ENCODE results near the gene CDH11.

The CDH11 gene

DNA sequence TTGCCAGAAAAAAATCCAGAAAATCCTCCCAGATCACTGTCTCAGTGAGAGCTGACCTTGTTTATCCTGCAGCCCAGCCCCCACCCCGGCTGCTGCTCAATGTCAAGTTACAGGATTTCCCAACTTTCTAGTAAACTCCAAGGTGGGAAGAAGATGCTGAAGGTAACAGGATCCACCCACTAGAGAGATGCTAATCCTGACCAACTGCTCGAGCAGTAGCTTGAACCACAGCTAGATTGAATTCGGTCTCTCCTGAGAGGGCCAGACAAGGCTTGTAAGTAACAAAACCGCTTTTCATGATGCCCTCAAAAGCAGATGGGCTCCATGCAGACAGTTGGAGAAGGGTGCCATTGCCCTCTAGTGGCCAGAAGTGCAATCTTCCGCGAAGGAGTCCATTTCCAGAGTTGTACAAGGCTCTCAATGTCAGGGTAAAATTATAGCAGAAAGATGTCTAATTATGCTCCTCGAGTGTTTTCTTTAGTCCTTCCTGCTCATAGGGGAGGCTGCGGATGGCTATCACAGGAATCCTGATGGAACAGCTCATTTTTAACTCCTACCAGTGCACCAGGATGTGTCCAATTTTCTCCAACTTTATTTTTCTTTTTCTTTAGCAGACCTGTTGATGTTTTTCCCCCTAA lies 3.9 kb downstream of the CDH11 start:
- DNase-seq (ENCODE audit: low read depth): no peak

DNA sequence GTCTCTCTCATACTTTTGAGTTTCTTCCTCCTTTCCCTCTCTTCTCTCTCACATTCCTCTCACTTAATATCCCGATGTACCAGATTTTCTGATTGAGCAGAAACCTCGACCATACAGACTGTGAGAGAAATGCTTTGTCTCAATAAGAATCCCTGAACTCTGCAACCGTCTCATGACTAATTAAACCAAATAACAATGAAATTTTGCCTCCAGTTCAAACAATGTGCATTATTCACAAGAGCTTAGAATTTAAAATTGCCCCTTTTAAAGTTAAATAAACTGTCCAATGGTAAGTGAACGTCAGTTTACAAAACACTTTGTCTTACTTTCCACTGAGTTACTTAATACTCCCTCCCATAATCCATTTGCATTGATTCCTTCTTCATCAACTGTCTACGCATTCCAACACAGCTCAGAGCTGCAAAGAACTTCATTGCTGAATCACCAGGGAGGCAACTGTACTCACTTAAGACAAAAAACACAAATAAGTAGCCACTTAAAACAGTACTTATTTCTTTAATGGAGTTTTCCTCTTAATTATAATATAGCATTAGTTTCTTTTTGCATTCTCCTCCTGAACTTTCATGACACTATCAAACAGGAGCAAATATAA lies 4.9 kb downstream of the CDH11 start:
- no peak for DNase-seq (ENCODE audit: low read depth)

DNA sequence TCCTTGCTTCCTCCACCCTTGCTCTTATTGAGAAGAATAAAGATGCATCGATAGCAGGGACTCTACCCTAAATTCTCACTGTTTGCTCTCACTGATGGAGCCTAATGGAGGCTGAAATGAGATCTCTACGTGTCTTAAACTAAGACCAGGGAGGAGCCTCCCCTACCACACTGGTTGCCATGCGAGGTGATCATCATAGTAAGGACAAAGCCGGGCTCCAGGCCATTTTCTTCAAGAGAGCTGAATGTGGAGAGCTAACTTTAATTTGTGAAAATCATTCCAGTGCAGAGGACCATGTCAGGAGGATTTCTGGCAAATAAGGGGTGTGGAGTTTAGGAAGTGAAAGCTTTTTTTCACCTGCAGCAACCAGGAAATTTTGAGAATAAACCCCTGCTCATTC lies 5.6 kb downstream of the CDH11 start:
- DNase-seq (ENCODE audit: low read depth): no peak

DNA sequence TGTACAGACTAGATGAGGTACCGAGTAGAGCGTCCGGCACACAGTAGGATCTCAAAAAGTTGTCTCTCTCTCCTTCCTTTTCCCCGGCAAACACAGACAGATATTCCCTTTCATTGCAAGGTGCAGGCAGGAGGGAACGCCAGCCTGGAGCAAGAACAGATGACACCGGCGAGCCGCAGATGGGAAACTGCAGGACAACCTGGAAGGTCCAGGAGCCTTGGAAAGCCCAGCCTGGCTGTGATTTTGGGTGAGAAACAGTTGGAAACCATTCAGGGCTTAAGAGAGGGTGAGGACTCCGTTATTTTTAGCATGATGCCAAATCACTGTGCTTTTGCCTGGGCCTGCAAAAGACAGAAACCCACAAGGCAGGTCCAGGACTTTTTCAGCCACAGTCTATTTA lies 7.3 kb downstream of the CDH11 start:
- DNase-seq (ENCODE audit: low read depth): no peak

DNA sequence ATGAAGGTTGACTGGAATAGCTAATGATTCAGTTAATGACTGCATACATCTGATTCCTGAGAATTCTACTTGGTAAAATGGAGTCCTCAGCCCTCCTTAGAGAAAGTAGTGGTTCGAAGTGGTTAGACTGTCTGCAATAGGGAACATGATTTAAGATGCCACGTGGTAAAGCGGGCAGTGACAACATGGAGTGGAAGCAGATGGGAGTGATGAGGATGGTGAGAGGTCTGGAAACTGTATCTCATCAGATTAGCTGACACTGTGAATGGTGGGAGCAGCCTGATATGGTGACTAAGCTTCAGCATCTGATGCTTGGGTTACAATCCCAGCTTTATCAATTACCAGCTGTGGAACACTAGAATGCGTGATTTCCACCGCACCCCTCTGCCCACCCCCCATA lies 8.4 kb downstream of the CDH11 start:
- no peak for DNase-seq (ENCODE audit: low read depth)

DNA sequence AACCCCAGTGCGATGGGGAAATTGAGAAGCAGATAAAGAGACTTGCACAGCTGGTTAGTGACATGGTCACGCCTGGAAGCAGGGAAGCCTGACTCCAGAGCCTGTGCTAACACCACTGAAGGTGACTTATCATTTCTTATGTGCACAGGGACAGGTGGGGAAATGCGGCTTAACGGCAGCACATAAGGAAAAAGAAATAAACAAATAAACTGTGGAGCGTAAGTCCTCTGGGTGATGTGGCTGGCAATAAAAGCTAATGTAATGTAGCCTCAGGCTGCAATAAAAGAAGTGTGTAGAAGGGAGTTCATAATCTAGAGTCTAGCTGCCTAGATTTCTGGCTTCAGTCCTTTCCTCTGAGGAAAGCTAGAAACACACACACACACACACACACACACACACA lies 10.6 kb downstream of the CDH11 start:
- DNase-seq (ENCODE audit: low read depth): no peak

DNA sequence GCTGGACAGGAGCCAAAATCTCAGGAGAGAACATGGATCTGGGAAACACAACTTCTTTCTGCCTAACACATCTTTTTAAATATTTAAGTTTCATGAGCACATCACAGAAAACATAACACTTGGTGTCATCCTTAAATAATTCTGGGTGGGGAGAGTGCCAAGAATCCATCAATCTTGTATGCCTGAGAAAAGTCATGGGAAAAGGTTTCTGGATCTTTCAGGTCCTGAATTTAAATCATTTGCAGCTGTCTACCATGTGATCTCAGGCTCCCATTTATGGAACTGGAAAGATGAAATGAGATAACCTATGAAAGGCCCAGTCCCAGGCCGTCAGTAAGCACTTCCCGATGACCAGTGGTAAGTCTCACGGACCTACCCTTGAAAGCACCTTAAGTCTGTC lies 15.1 kb downstream of the CDH11 start:
- no peak for DNase-seq (ENCODE audit: low read depth)

DNA sequence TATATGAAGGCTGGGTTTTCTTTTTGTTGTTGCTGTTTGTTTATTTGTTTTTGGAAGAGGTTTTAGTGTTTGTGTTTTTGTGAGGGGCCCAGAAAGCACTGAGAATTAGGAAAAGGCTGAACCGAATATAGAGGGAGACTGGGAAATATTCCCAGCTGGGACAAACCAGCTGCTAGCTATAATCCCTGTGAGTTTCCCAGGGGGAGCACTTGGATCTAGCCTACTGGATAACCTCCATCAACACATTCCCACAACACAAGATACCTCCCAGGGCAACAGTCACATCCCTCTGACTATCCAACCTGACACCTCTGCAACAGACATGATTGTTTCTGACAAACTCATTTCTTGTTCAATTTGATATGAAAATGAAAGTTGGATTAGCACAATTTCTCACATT lies 16.7 kb downstream of the CDH11 start:
- DNase-seq (ENCODE audit: low read depth): no peak

DNA sequence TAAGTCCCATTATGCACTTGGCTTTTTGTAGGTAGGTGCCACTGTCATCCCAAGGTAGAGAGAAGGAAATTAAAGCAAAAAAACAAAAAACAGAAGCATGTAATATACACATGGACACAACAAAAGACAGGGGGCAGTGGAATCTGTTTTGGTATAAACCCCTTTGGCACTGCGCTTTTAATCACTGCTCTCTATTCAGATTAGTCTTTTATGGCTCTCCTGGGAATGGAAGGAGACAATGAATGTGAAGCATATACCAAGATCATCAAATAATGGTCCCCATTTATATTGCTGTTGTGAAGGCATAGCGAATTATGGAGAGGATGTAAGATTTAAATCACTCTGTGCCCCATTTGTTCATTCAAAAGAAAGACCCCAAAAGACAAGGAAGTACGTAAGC lies 17.4 kb downstream of the CDH11 start:
- DNase-seq (ENCODE audit: low read depth): no peak

DNA sequence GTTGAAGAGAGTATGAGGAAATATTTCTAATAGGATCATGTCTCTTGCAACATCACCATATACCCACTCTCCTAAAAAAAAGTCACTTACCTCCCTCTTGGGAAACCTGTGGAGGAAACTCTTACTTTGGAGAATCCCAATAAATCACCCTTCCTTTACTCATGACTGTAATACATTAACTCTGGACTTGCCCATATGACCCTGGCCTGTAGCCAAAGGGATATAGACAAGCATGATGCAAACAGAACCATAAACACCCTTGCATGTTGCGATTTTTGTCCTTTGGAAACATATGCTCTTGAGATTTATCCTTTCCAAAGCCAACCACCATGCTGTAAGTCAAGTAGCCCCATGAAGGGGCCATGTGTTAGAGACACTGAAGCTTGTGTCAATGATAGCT lies 19.5 kb downstream of the CDH11 start:
- no peak for DNase-seq (ENCODE audit: low read depth)

DNA sequence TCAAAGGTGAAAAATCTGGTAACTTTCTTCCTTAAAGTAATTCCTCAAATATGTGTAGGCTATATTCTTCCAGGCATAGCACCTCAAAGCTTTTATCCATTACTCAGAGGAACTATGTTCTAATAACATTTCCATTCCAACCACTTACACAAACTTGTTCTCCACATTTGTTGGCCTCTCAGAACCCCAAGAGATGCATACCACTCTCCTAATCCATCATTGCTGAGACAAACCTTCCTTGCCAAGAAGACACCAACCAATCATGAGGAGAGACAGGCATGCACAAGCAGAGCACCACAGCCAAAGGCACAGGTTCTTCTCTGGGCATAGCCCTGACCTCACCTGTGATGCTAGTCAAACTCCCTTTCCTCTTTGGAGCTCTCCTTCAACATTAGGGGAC lies 20.9 kb downstream of the CDH11 start:
- DNase-seq (ENCODE audit: low read depth): no peak

DNA sequence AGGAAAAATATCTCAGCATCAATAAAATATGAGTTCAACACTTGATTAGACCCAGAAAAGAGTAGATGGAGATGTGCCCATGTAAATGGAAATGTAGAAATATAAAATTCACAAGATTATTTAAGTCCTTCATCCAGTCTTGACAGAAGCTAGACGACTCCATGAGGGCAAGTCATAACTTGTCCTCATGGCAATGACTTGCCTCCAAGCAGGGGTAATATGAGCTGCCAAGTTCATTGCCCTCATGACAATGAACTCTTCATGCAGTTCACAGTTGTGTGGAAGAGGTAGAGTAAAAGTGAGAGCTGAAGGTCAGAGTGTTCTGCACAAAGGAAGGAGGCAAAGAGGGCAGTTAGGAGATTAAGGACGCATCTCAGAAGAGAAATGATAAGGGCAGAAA lies 22.3 kb downstream of the CDH11 start:
- no peak for DNase-seq (ENCODE audit: low read depth)

DNA sequence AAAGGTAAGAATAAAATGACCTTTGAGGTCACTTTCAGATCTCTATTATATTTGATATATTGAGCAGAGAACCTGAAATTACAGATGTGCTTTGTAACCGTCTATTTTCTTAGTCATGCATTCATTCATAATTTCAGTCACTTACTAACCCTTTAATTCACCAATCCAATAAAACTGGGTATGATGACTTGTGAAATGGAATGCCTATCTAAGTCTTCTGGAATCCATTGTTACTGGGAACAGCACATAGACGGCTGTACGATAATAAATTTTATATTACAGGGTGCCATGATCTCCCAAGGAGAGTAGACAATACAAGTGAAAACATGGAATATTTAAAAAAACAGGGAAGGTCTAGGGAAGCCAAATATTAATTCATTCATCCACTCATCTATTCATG lies 22.9 kb downstream of the CDH11 start:
- no peak for DNase-seq (ENCODE audit: low read depth)

DNA sequence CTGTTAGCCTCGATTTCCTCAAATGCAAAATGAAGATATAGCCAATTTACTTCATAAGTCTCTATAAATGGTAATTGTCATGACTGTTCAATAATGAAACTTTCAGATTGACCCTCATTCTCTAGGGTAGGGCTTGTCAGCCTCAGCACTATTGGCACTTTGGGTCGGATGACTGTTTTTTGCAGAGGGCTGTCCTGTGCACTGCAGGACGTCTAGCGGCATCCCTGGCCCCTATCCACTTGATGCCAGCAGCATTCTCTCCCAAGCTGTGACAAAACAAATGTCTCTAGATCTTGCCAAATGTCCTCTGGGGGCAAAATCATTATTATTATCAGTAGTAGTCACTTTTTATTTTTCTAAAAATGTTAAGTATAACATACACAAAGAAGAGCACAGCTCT lies 24.6 kb downstream of the CDH11 start:
- no peak for DNase-seq (ENCODE audit: low read depth)

DNA sequence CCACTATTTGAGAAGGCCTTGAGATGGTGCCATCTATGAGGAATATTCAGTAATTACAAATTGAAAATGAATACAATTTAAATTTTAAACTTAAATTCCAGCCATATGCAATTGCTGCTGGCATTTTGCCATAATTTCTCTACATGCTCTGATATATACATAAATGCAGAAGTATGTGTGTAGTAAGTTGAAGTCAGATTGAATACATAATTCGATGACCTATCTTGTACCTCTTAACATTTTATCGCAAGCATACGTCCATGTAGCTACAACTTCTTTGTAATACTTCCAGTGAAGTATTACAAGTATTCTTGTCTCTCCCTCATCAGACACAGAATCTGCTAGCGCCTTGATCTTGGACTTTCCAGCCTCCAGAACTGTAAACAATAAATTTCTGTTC lies 26.0 kb downstream of the CDH11 start:
- DNase-seq (ENCODE audit: low read depth): no peak

DNA sequence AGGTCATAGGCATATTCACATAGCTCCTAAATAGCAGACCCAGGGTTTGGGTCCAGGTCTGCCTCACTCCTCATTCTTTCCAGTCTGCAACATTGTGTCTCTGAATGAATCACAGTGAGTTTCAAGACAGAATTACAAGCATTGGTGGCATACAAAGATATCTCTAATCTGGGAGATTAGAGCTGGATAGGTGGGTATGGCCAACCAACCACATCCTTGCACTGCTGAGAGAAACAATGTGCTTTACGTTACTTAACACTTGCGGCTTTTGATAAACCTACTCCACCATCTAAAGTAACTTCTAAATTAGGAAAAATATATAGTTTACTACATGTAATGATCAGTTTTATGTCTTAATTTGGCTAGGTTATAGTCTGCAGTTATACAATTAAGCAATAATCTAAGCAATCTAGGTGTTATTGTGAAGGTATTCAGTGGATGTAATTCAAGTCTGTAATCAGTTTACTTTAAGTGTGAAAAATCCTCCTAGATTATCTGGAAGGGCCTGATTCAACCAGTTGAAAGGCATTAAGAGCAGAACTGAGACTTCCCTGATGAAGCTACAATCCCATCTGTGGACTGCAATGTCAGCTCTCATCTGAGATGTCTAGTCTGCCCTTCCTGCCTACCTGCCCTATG lies 26.7 kb downstream of the CDH11 start:
- DNase-seq (ENCODE audit: low read depth): no peak

DNA sequence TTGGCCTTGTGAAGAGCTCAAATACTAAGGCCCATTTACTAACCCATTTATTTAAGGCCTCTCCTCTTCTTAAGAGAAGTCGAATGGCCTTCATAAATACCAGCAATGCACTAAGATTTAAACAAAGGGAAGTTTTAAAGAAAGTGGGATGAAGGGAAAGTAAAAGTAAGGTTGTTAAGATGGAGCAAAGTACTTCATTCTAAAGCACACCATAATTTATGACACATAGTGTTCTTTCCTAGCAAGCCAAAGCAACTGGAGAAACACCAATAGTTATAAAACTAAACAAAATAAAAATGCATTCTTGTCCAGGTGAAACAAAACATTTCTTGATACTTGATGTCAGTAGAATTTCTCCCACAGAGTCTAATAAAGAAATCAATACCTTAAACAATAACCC lies 27.9 kb downstream of the CDH11 start:
- DNase-seq (ENCODE audit: low read depth): no peak

DNA sequence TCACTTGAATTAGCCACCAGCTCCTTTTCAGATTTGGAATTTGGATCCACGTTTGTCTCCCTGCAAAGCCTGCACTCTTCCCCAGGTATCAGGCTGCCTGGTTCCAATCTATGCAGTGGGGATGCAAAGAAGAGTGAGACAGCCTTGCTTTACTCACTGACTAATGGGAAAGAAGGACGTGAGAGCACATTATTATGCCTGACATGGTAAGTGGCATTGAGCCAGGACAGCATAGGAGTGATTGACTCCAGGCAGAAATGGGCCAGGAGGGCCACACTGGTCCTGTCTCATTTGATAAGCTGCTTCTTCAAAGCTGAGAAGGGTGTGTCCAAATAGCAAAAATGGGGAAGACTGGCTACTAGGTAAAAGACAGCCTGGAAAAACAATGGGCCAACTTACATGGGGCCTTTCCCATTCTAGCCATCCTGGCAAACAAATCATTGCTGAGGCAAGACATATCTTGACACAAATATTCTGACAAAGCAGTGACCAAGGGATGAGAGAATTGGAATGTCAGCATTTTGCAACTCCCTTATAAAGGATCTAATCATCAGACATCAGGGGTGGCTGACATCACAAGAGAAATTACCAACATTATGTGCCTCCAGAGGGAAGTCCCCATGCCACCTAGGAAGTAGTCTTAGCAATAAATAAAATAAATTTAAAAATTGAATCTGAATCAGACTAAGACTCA lies 38.6 kb downstream of the CDH11 start:
- no peak for DNase-seq (ENCODE audit: low read depth)

DNA sequence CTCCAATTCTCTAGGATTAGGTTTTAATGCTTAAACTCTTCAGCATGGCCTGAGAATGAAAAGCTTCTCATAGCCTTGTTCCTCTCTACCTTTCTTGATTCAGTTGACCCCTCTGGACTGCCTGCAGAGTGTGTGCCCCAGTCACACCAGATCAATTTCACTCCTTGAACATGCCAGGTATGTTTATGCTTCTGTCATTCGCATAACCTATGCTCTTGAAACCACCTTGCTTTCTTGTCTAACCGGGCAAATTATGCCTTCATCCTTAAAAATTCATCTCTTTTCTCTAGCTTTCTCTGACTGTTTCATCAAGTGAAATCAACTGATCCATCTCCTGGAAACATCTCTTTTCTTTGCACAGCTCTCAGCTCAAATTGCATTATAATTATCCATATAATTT lies 42.3 kb downstream of the CDH11 start:
- no peak for DNase-seq (ENCODE audit: low read depth)

DNA sequence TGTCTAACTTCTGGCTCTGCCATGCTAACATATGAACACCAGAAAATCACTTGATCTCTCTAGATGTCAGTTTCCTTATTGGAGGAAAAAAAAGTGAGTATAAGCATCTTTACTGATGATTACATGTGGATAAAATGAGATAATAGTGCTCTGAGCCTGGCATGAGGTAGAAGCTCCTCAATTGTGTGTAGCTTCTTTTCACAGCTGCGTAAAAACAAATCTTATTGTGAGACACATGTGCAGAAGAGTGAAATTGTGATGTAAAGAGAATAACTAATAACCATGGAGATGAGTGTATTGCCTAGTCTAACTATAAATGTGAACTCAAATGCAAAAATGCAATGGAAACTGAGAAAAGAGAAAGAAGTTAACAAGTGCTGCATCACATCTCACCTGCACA lies 44.7 kb downstream of the CDH11 start:
- no peak for DNase-seq (ENCODE audit: low read depth)

DNA sequence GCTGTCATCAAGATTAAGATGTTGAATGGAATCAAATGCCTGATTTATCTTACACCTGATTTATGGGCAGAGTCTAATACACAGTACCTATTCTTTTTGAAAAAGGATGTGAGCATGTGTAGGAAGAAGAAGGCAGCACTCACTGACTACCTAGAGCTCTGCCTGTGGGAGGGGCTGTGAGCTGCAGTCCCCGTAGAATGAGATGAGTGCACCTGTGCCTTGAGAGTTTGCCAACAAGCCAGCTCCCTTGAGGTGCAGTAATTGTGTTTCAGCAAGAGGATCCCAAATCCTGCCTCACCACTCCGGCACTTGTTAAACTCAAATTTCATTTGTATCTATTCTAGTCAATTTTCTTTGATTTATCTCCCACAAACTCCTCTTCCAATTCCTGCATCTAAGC lies 46.0 kb downstream of the CDH11 start:
- no peak for DNase-seq (ENCODE audit: low read depth)

DNA sequence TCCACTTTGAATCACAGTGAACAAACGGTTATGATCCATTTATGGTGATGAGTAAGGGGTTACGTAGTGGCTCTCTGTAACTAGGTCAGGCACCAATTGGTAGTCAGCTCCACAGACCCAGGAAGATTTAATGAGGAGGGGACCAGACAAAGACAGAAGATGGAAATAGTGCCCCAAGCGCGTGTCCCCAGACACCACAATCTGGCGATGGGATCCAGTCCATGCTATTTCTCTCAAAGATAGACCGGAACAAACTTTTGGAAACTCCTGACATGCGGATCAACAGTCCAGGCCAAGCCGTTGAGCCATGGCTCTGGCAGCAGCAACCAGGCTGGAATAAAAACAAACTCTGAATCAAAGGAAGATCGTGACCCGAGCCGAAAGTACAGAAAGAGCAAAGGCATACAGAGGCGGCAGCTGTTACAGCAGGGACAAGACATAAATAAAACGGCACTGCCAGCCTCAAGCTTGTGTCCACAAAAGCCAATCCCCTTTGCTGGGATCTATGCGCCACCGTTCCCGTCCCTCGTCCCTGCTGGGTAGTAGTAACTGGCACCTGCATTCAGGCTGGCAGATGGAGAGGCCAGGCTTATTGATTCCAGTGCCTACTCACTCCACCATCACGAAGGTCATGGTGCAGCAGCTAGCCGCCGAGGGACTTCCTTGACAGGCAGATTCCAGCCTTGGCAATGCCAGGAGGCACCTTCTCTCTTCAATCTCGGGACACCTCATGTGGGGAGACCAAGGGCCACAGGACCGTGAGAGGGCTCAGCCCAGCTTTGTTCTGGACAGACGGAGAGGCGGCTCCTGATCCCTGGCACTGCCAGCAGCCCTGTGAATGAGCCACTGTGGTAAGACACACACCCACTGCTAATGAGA lies 50.2 kb downstream of the CDH11 start:
- DNase-seq (ENCODE audit: low read depth): no peak
